Activated CD8-positive, alpha-beta memory T cell treated with anti-CD3 and anti-CD28 coated beads, Interleukin-2, amount 50 U/mL, for 4 hours (primary cell): Measurements from ENCODE around the gene PDSS2.
"Not testable (repeated sequence)": the region's sequence is repeated elsewhere in the genome, so short reads cannot be mapped to it uniquely, and the experiment has no call there.

Source experiments
- DNase-seq: peaks from one replicate; pipeline ENCODE4 v3.0.0-alpha.2; 2020

The PDSS2 gene

DNA sequence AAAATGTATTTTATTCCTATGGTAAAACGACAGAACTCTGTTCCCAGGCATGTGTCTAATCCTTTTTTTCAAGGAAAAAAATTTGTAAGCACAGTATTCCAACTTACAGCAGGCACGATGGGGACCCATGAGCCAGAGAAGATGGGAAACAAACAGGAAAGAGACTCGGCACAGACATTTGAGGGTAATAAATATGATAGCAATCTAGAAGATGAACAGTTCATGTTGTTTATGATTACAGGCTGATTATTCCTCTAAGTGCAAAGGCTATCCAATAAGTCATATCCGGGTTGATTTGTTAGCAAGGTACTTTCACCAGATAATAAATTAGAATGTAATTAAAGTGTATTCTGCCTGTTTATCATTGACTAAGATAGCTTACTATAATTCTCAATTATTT is 43.2 kb downstream of the PDSS2 start:
- no peak for DNase-seq

DNA sequence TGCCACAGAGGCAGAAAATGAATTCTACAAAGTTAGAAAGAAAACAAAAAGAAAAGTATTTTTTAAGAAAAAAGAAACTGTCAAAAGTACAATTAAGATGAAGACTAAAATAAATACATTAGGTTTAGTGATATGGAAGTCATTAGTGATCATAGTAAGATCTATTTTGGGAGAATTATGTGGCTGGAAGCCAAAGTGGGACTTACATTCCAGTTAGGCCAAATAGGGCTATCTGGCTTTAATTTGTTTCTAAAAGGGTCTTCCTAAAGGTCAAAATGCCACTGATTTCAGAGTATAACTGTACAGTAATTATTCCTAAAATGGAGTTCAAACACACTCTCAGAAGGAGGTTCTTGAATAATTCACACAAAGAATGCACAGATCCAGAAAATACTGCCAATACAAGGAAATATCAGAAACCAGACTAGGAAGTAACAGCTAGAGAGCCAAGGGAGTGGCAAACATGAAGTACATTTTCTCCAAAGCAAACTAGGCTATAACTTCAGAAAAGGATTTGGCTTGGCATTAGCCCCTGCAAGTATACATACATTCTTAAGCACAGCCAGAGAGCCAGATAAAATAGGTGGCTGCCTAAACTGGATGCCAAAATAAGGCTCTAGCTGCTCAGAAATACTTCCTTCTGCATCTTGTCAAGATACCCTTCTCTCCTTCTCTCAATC is 45.3 kb downstream of the PDSS2 start:
- DNase-seq, result no peak

DNA sequence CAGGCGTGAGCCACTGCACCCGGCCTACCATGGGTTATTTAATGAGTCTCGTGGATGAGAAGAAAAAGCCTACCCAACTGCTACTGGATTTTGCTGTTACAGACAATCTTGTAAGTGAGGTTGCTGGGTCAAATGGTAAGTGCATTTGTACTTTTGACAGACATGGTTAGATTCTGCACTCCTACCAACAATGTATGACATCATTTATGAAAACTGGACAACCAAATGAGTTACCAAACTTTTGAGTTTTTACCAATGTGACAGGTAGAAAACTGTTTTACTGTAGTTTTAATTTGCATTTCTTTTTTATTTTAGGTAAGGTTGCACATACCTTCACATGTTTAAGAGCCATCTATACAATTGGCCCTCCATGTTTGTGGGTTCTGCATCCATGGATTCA is 48.2 kb downstream of the PDSS2 start:
- DNase-seq, result no peak

DNA sequence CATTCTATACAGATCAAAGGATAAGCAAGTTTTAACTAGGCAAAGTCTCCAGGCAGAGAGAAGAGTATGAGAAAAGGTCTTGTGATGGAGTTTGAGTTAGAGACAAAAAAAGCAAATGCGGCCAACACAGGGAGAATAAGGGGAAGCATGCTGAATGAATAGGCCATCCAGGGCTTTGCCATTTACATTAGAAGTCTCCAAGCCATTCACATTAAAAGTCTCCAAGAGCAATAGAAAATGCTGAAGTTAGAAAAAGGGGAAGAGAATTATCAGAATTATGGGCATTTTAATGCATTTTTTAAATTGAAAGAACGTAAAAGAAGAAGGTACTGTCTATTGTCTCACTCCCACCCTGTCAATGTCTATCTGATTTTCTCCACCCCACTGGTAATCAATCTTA is 49.4 kb downstream of the PDSS2 start:
- DNase-seq, result no peak

DNA sequence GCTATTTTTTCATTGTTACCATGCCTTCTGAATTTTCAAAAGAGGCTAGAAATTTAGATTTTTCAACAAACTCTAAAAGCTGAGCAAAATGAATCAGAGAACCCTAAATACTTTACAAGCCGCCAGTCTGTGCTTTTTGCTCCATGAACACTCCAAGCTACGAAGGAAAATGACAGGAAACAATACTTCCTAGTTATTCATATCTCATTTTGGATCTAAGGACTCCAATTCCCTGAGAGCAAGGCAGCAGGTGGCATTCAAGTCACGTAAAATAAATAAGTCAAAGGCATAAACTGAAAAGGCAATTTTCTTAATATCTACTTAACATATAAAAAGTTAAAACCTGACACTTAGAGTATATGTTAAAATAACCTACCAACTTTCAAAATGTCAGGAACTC is 50.6 kb downstream of the PDSS2 start:
- DNase-seq, result no peak

DNA sequence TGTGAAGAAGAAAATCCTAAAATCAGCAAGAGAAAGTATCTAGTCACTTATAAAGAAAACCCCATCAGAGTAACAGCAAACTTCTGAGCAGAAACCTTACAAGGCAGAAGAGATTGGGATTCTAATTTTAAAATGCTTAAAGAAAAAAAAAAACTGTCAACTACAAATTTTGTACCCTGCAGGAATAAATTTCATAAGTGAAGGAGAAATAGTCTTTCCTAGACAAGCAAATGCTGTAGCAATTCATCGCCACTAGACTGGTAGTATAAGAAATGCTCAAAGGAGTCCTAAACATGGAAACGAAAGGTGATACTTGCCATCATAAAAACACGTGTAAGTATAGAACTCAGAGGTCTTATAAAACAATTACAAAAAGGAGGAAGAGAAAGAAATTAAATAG is 54.4 kb downstream of the PDSS2 start:
- no peak for DNase-seq

DNA sequence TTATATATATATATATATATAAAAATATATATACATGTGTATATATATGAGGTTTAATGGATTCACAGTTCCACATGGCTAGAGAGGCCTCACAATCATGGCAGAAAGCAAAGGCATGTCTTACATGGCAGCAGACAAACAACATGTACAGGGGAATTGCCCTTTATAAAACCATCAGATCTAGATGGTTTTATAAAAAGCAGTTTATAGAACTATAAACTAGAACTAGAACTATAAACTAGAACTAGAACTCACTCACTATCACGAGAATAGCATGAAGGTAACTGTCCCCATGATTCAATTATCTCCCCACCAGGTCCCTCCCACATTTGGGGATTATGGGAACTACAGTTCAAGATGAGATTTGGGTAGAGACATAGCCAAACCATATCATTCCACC is 56.8 kb downstream of the PDSS2 start:
- DNase-seq, result no peak

DNA sequence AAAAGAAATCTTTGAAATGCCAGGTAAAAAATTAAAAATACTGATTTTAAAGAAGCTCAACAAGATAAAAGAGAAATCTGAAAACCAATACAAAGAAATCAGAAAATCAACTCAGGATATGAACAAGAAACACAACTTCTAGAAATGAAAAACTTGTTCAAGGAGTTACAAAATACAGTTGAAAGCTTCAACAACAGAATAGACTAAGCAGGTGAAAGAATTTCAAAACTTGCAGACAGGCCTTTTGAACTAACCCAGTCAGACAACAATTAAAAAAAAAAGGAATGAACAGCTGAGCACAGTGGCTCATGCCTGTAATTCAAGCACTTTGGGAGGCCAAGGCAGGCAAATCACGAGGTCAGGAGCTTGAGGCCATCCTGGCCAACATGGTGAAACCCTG is 57.8 kb downstream of the PDSS2 start:
- DNase-seq, result no peak

DNA sequence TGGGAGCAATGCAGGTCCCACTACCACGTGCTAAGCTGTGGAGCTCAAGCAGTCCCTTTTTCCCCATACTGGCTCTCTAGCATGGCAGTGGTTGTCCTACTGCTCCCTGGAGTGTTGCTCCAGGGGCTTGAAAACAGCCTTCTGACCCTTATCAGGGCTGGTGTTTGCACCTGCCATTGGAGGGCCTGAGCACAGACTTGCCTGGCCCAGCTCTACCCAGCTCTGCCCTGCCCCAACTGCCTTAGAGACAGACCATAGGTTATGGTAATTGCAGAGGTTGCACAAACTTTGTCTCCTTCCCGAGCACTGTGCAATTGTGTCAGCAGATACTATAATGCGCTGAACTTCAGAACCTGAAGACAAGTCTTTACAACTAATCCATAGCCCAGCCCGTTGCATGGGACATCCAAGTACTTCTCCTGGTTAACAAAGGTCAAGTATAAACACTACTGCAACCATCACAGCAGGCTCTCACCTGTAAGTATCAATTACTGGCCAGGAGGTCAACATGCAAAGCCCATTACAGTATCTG is 58.7 kb downstream of the PDSS2 start:
- no peak for DNase-seq

DNA sequence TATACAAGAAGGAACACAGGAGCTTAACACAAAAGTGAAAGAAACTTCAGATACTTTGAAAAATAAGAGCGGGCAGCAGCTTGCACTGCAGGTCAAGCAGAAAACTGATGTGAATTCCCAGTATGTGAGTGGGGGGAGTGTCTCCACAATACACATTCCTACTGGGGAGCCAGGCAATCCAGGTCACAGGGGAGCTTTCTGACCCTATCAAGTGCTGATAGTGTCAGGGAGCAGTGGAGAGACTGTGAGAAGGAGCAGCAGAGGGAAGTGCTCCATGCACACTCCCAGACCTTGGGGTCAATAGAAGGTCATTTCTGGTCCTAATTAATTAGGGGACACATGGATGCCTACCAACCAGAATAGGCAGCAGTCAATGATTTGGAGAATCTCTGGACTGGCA is 59.4 kb downstream of the PDSS2 start:
- no peak for DNase-seq

DNA sequence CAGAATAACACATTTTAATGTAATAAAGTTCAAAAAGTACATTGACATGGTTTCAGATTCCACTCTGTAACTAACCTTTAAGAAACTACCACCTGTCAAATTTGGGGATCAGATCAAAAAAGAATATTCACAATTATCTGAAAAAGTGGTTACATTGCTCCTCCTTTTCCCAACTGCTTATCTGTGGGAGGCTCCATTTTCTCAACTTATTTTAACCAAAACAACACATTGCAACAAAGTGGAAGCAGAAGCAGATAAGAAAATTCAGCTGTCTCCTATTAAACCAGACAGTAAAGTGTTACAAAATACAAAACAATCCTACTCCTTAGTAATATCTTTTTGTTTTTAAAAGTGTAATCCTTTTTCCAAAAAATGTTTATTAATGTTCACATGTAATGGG is 61.4 kb downstream of the PDSS2 start:
- no peak for DNase-seq

DNA sequence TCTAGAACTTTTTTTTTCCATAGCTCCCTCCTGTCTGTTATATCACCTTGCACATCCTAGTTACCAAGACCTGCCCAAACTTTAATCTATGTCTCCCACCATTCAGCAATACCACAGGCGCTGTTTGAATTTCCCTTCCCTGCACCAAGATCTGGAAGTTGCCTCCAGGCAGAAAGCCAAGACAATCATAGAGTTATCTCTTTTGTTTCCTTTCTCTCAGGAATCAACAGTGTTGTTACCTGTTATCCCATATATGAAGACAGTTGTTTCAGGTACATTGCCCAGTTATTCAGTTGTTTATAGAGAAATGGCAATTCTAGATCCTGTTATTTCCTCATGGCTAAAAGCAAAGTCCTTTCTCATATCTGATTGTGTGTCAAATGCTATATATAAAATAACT is 63.2 kb downstream of the PDSS2 start:
- DNase-seq, result no peak

DNA sequence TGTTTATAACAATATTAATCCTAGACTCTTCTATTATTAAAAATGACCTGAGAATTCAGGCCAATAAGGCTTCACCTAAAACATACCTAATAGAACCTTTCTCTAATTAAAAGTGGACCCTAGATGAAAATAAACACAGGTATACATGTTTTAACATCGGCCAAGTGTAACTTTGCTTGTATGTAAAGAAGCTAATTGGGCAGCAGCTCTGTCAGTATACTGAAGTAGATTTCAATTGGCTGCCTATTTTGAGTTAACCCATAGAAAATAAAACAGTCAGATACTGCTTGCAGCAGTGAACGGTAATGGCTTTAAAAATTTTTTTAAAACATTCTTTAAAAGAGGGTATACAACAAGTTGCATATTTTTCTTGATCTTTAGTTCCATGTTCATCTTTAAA is 67.3 kb downstream of the PDSS2 start:
- no peak for DNase-seq

DNA sequence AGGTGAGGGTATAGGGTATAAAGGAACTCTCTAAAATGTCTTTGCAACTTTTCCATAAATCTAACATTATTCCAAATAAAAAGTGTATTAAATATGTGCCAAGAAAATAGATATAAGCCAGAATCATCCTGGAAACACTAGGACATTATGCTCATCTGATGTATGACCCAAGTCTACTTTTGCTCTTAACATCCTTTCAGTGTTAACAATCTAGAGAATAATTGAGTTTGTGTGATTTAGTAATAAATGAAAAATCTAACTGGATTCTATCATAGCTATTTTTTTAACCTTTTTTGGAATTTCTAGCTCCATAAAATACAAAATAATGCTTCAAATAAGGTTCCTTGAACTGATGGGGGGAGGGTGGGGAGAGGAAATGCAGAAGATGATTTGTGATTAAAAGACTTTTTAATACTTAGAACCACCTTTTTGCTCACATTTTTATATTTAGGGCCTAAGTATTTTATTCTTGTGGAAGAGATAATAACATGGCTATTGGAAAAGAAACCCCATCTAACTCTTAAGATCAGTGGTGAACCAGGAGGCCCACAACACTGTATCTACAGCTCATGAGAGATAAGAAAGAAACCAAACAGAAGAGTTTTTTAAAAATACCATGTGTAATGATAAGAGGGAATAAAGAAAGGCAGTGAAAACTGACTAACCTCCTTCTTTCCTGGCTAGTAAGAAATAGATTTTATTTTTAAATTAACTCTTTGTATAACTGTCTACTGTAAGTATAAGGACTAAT is 68.5 kb downstream of the PDSS2 start:
- no peak for DNase-seq

DNA sequence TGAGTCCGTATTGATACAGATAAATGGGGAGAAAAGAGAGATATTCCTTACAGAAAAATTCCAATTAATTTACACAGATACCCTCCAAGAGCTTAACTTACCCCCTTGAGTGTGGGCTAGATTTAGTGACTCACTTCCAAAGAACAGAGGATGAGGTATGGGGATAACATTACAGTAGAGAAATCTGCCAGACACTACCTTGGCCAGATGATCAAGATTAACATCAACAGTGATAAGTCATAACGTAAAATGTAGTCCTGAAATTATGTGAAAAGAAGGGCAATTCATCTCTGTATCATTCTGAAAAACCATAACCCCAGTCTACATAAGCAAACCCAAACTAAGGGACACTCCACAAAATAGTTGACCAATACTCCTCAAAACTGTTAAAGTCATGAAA is 69.3 kb downstream of the PDSS2 start:
- DNase-seq, result no peak

DNA sequence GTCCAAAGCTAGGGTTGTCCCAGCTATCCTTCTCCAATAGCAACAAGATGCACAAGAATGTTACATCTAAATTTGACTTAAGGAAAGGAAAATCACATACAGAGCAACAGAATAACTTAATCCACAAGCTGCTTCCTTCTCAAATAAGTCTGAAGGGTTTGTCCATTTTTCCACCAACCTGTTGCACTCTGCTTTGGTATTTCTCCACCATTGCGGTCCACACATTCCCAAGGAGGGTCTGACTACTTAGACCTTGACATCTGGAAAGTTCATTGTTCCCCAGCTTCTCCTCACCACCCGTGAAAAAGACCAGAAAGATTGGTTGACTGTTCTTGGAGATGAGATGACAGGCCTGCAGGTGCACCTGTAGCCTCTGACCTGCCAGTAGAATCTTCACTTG is 72.5 kb downstream of the PDSS2 start:
- DNase-seq, result no peak

DNA sequence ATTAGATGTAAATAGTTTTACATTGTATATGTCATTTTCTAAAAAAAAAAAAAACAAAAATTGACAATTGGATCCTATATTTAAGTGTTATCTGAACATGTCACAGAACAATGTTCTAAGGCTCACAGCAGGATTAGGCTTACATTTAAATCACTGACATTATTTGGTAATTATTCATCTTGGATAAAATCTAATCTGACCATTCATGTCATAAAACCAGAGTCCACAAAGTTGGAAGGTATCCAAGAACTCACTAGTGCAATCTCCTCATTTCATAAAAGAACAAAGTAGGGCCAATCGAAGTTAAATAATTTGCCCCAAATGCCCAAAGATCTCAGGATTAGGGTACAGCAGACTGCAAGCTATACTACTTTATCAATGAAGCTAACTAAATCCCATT is 73.0 kb downstream of the PDSS2 start:
- DNase-seq, result no peak

DNA sequence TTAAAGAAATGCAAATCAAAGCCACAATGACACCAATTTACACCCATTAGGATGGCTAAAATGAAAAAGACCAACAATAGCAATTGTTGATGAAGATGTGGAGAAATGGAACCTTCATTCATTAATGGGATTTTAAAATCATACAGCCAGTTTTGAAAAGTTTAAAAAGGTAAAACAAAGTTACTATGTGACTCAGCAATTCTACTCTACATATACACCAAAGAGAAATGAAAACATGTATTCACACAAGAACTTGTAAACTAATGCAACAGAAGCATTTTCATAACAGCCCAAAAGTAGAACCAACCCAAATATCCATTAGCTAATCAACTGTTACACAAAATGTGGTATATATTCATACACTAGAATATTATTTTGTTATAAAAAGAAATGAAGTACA is 75.7 kb downstream of the PDSS2 start:
- no peak for DNase-seq

DNA sequence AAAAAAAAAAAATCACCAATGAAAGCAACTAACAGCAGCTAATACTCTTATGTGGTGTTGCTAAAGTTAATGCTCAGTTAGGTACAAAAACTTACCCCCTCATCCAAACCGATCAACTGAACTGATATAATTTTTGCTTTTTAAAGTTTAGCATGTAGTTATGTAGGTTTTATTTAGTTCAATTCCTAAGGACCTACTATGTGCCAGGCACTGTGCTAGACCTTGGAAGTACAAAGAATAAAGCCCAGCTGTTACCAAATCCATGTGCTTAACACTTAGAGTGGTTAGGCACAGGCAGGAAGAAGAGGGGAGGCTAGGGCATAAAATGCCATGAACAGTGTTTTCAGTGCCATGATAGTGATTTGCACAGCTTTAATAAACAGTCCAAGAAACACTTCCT is 85.1 kb downstream of the PDSS2 start:
- no peak for DNase-seq

DNA sequence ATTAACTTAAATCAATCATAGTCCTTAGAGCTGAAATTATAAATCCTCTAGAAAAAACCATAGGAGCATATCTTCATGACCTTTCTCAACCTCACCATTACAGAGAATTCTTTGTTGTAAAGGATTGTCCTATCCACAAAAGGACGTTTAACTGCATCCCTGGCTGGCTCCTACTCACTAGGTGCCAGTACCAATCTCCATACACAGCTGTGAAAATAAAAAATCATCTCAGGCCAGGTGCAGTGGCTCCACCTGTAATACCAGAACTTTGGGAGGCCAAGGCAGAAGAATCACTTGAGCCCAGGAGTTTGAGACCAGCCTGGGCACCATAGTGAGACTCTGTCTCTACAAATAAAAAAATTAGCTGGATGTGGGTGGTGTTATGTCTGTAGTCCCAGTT is 89.9 kb downstream of the PDSS2 start:
- no peak for DNase-seq

DNA sequence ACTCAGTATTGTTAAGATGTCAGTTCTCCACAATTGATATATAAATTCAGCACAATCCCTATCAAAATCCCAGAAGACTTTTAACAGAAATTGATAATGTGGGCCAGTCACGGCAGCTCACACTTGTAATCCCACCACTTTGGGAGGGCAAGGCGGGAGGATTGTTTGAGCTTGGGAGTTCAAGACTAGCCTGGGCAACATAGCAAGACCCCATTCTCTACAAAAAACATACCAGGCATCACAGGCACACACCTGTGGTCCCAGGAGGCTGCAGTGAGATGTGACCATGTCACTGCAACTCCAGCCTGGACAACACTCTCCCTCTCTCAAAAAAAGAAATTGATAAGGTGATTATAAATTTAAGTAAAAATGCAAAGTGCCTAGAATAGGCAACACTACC is 90.9 kb downstream of the PDSS2 start:
- DNase-seq, result no peak

DNA sequence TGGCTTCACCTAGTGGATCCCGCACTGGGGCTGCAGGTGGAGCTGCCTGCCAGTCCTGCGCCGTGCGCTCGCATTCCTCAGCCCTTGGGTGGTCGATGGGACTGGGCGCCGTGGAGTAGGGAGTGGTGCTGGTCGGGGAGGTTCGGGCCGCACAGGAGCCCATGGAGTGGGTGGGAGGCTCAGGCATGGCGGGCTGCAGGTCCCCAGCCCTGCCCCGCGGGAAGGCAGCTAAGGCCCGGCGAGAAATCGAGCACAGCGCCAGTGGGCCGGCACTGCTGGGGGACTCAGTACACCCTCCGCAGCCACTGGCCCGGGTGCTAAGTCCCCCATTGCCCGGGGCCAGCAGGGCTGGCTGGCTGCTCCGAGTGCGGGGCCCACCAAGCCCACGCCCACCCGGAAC is 95.2 kb downstream of the PDSS2 start:
- not testable (repeated sequence) for DNase-seq

DNA sequence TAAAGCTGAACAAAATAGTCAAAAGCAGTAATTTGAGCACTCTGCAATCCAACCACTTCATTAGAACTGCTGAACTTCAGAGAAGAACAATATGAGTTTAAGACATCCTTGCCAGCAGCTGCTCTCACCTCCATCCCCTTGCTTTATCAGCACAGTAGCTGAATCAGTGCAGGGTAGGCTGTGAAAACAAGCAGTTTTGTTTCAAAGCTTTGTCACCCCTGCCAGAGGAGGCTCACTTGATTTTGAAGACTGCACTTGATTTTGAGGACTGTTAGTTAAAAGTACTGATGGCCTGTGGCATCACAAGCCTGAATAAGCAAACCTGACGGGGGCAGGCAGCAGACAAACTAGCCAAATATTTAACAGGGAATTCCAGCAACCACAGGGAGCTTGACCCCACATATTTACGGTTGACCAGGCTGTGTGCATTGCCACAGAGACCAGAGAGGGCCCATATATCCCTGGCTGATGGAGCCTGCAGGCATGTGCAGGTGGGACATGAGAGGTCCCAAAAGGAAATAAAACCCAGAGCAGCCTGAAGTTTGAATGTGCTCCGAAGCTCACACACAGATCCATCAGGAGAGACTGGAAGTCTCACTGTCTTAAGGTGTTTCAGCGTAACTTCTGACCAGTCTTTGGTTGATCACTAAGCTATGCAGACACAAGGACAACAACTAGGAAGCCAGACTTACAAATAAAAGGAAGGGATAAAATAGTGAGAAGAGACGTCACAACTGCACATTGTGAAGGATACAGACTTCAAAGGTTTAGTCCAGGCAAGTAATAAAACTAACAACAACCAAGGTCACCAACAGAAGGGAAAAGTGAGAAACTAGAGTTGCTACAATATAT is 97.4 kb downstream of the PDSS2 start:
- no peak for DNase-seq

DNA sequence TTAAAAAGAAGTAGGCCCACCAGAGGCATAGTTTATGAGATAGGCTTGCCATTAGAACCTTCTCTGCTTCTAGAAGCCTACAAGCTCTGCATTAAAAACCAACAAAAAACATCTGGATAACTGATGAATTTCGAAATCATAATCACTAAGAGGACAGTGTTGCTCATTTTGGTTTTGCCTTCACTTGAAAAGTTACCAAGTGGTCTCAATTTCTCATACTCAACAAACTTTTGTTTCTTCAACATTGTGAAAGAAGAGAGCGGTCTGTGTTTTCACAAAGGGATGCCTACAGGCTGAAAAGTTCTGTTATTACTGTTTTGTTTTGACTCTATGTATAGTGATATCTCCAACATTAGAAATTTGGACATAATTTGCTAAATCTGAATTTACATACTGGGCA is 98.9 kb downstream of the PDSS2 start:
- no peak for DNase-seq
